ACHN (cell line): Measurements from ENCODE around the gene KCNJ9.

ENCODE experiments used
- DNase-seq: peaks from one replicate; pipeline ENCODE4 v3.0.0-alpha.2; 2015
- in situ Hi-C: cut with HindIII; loops from 2 replicates; pipeline ENCODE4 v1.10.0; 2017; ENCODE audit warnings: low sequenced_read_pairs, low pct_ligation_motif_present, low pct_unique_long_range_greater_than_20kb

The KCNJ9 gene

GRCh38 chr1:160083968-160084770 lies 2.8 kb downstream of the KCNJ9 start:
- peak; percentile 41 for DNase-seq
- in situ Hi-C loops: no loop called here

GRCh38 chr1:160084771-160085321 lies 3.5 kb downstream of the KCNJ9 start:
- in situ Hi-C loops: no loop called here
- DNase-seq: no peak

- peak; percentile 80 for DNase-seq
- in situ Hi-C loops: no loop called here
These were observed 4.5 kb downstream of the KCNJ9 start for GRCh38 chr1:160085686-160086455.

GRCh38 chr1:160086456-160086892 lies 5.1 kb downstream of the KCNJ9 start:
- no peak for DNase-seq
- in situ Hi-C loops: no loop called here

GRCh38 chr1:160087118-160087662 lies 5.9 kb downstream of the KCNJ9 start:
- DNase-seq: no peak
- in situ Hi-C loops: no loop called here

GRCh38 chr1:160089883-160090282 lies 8.5 kb downstream of the KCNJ9 start:
- no peak for DNase-seq
- in situ Hi-C loops: no loop called here

- DNase-seq: no peak
- in situ Hi-C loops: no loop called here
These were observed 9.4 kb downstream of the KCNJ9 start for GRCh38 chr1:160090760-160091159.

GRCh38 chr1:160091666-160092223 lies 10.4 kb downstream of the KCNJ9 start:
- no peak for DNase-seq
- in situ Hi-C loops: no loop called here

GRCh38 chr1:160092366-160093068 lies 11.2 kb downstream of the KCNJ9 start:
- in situ Hi-C loops: no loop called here
- no peak for DNase-seq

GRCh38 chr1:160093069-160093395 lies 11.7 kb downstream of the KCNJ9 start:
- in situ Hi-C loops: no loop called here
- no peak for DNase-seq

GRCh38 chr1:160093624-160094290 lies 12.4 kb downstream of the KCNJ9 start:
- no peak for DNase-seq
- in situ Hi-C loops: no loop called here

- DNase-seq: no peak
- in situ Hi-C loops: no loop called here
These were observed 12.9 kb downstream of the KCNJ9 start for GRCh38 chr1:160094291-160094625.

GRCh38 chr1:160094806-160095205 lies 13.5 kb downstream of the KCNJ9 start:
- in situ Hi-C loops: no loop called here
- no peak for DNase-seq

GRCh38 chr1:160095382-160096105 lies 14.2 kb downstream of the KCNJ9 start:
- in situ Hi-C loops: no loop called here
- no peak for DNase-seq

- in situ Hi-C loops: no loop called here
- DNase-seq: no peak
These were observed 15.2 kb downstream of the KCNJ9 start for GRCh38 chr1:160096274-160097116.

GRCh38 chr1:160097151-160097910 lies 16.0 kb downstream of the KCNJ9 start:
- DNase-seq: no peak
- in situ Hi-C loops: no loop called here
